HepG2 (cell line): ENCODE measurements around the gene MYCBPAP. TPM values are rescaled to one million over a fixed set of nuclear protein-coding genes. Genes with fewer than 3 reads are reported as not detected.

Source experiments
- ARNTL ChIP-seq: sonication (generic); formaldehyde crosslinking; IDR thresholded peaks from 2 replicates; pipeline ENCODE4 v1.4.0; 2020; ENCODE audit warnings: mild to moderate bottlenecking, missing genetic modification reagents
- CCDC6 ChIP-seq: sonication (generic); formaldehyde crosslinking; IDR thresholded peaks from 2 replicates; pipeline ENCODE4 v1.8.1; 2022; ENCODE audit warnings: mild to moderate bottlenecking, missing genetic modification reagents, moderate library complexity
- RBM39 ChIP-seq: fragments of 200-400 bp; formaldehyde crosslinking; IDR thresholded peaks from one replicate; pipeline ENCODE4 v1.6.1; 2018; ENCODE audit warnings: antibody characterized with exemption, mild to moderate bottlenecking, low read depth, low read length; ENCODE audit not compliant: poor library complexity, severe bottlenecking
- RNF219 ChIP-seq: sonication (generic); formaldehyde crosslinking; IDR thresholded peaks from 2 replicates; pipeline ENCODE4 v1.5.0; 2020; ENCODE audit warnings: mild to moderate bottlenecking, missing genetic modification reagents
- ZNF136 ChIP-seq: sonication (generic); formaldehyde crosslinking; IDR thresholded peaks from 2 replicates; pipeline ENCODE4 v1.8.1; 2022; ENCODE audit warnings: low read depth, mild to moderate bottlenecking, moderate library complexity, missing genetic modification reagents
- ZNF317 ChIP-seq: sonication (generic); formaldehyde crosslinking; IDR thresholded peaks from 2 replicates; pipeline ENCODE4 v1.5.0; 2020; ENCODE audit warnings: mild to moderate bottlenecking, missing genetic modification reagents
- ZNF44 ChIP-seq: sonication (generic); formaldehyde crosslinking; IDR thresholded peaks from 2 replicates; pipeline ENCODE4 v1.5.1; 2020; ENCODE audit warnings: mild to moderate bottlenecking, missing genetic modification reagents
- ZNF441 ChIP-seq: sonication (generic); formaldehyde crosslinking; IDR thresholded peaks from 2 replicates; pipeline ENCODE4 v1.7.0; 2021; ENCODE audit warnings: missing genetic modification reagents, borderline replicate concordance
- ZNF879 ChIP-seq: sonication (generic); formaldehyde crosslinking; IDR thresholded peaks from 2 replicates; pipeline ENCODE4 v1.8.1; 2023; ENCODE audit warnings: missing genetic modification reagents
- polyA plus RNA-seq, 8 experiments: library from polyadenylated mRNA; depleted of rRNA in 3 of 8; stranded (reverse) in 7 of 8; unstranded in 1 of 8; fragments of >200 nt; fragmentation: Illumina TruSeq in 4 of 8; extraction: Trizol in 4 of 8; gene quantifications; 2 replicates each; pipeline versions ENCODE4 v1.2.1 to v1.2.3, GENCODE V29; 2011 to 2016; ENCODE audit warnings: low read depth in 4 of 8, missing spikeins in 1 of 8, mixed read lengths in 1 of 8; ENCODE audit not compliant: insufficient read depth in 1 of 8
- total RNA-seq, 5 experiments: library from RNA; depleted of rRNA; stranded (reverse); fragments of >200 nt; fragmentation: Illumina TruSeq; extraction: Trizol; gene quantifications; 2 replicates each; pipeline ENCODE4 v1.2.3, GENCODE V29; 2016; ENCODE audit warnings: low read depth in 1 of 5
- TF ChIP-seq, protein P1 (sequence below): fragments of 450-650 bp; IDR thresholded peaks from 2 replicates; pipeline ENCODE4 v1.6.1; 2016
- TF ChIP-seq, protein P2 (sequence below): sonication (generic); formaldehyde crosslinking; IDR thresholded peaks from 2 replicates; pipeline ENCODE4 v1.4.0; 2020; ENCODE audit warnings: missing genetic modification reagents, mild to moderate bottlenecking, borderline replicate concordance
- TF ChIP-seq, protein P3 (sequence below): sonication (generic); formaldehyde crosslinking; IDR thresholded peaks from 2 replicates; pipeline ENCODE4 v1.8.1; 2022; ENCODE audit warnings: low read depth, mild to moderate bottlenecking, missing genetic modification reagents

Gene MYCBPAP
- total and polyA plus RNA-seq, 2 of the 13 experiments (the other 11 are each of a cell fraction or from before 2014, with no cell fraction given), result 0.22 to 0.24 TPM

- TF ChIP-seq, protein P1, sequence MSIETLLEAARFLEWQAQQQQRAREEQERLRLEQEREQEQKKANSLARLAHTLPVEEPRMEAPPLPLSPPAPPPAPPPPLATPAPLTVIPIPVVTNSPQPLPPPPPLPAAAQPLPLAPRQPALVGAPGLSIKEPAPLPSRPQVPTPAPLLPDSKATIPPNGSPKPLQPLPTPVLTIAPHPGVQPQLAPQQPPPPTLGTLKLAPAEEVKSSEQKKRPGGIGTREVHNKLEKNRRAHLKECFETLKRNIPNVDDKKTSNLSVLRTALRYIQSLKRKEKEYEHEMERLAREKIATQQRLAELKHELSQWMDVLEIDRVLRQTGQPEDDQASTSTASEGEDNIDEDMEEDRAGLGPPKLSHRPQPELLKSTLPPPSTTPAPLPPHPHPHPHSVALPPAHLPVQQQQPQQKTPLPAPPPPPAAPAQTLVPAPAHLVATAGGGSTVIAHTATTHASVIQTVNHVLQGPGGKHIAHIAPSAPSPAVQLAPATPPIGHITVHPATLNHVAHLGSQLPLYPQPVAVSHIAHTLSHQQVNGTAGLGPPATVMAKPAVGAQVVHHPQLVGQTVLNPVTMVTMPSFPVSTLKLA, result 0 out of 2 replicates have a peak, but pooled peaks have one; percentile 34
- 0 out of 2 replicates have a peak, but pooled peaks have one; percentile 24 for TF ChIP-seq ZNF317
- 0 out of 2 replicates have a peak, but pooled peaks have one; percentile 0 for TF ChIP-seq ZNF441 (CRISPR knock-in tag)
- TF ChIP-seq ZNF44 (CRISPR knock-in tag), result peak; percentile 4; the same call in 1 of the 2 replicates
- TF ChIP-seq CCDC6 (CRISPR knock-in tag), result no peak
- TF ChIP-seq ZNF879 (CRISPR knock-in tag), result 0 out of 2 replicates have a peak, but pooled peaks have one; percentile 42
- TF ChIP-seq, protein P2, sequence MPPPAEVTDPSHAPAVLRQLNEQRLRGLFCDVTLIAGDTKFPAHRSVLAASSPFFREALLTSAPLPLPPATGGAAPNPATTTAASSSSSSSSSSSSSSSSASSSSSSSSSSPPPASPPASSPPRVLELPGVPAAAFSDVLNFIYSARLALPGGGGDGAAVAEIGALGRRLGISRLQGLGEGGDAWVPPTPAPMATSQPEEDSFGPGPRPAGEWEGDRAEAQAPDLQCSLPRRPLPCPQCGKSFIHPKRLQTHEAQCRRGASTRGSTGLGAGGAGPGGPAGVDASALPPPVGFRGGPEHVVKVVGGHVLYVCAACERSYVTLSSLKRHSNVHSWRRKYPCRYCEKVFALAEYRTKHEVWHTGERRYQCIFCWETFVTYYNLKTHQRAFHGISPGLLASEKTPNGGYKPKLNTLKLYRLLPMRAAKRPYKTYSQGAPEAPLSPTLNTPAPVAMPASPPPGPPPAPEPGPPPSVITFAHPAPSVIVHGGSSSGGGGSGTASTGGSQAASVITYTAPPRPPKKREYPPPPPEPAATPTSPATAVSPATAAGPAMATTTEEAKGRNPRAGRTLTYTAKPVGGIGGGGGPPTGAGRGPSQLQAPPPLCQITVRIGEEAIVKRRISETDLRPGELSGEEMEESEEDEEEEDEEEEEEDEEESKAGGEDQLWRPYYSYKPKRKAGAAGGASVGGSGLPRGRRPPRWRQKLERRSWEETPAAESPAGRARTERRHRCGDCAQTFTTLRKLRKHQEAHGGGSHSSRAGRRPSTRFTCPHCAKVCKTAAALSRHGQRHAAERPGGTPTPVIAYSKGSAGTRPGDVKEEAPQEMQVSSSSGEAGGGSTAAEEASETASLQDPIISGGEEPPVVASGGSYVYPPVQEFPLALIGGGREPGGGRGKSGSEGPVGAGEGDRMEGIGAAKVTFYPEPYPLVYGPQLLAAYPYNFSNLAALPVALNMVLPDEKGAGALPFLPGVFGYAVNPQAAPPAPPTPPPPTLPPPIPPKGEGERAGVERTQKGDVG (CRISPR knock-in tag), result no peak
- TF ChIP-seq RBM39, result no peak
- TF ChIP-seq RNF219 (CRISPR knock-in tag), result no peak
- TF ChIP-seq ZNF136 (CRISPR knock-in tag), result 0 out of 2 replicates have a peak, but pooled peaks have one; percentile 78
- TF ChIP-seq, protein P3, sequence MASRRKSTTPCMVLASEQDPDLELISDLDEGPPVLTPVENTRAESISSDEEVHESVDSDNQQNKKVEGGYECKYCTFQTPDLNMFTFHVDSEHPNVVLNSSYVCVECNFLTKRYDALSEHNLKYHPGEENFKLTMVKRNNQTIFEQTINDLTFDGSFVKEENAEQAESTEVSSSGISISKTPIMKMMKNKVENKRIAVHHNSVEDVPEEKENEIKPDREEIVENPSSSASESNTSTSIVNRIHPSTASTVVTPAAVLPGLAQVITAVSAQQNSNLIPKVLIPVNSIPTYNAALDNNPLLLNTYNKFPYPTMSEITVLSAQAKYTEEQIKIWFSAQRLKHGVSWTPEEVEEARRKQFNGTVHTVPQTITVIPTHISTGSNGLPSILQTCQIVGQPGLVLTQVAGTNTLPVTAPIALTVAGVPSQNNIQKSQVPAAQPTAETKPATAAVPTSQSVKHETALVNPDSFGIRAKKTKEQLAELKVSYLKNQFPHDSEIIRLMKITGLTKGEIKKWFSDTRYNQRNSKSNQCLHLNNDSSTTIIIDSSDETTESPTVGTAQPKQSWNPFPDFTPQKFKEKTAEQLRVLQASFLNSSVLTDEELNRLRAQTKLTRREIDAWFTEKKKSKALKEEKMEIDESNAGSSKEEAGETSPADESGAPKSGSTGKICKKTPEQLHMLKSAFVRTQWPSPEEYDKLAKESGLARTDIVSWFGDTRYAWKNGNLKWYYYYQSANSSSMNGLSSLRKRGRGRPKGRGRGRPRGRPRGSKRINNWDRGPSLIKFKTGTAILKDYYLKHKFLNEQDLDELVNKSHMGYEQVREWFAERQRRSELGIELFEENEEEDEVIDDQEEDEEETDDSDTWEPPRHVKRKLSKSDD, result 0 out of 2 replicates have a peak, but pooled peaks have one; percentile 21
- 0 out of 2 replicates have a peak, but pooled peaks have one; percentile 22 for TF ChIP-seq ARNTL (CRISPR knock-in tag)
Measured at GRCh38 chr17:50537721-50538548, 29.7 kb downstream of the MYCBPAP start (continued).
